Measurements from ENCODE around the gene CCNA2.

DNA sequence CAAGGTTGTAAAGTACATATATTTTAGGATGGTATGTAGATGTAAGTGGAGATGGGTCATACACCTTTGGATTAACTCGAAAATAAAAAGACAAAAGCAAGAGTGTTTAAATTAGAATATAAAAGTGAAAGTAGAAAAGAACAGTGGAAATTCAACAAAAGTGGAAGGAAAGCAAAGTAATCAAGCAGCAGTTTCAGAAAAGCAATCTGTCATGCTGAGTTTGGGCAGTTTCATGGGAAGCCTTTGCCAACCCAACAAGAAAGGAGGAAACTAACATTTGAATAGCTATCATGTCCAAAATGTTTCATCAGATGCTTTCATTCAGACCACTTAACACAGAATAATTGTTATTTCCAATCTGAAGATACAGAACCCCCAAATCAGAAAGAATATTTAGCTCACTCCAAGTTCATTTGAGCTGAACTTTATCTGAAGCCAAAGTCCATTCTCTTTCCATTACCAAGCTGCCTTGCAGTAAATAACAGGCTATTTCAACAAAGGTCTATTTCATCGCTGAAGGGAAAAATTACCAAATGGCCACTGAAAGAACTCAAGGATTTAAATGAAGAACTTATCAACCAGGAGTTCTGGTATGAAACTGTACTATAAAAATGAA lies 24.4 kb downstream of the CCNA2 start:
- TF ChIP-seq, protein P1, sequence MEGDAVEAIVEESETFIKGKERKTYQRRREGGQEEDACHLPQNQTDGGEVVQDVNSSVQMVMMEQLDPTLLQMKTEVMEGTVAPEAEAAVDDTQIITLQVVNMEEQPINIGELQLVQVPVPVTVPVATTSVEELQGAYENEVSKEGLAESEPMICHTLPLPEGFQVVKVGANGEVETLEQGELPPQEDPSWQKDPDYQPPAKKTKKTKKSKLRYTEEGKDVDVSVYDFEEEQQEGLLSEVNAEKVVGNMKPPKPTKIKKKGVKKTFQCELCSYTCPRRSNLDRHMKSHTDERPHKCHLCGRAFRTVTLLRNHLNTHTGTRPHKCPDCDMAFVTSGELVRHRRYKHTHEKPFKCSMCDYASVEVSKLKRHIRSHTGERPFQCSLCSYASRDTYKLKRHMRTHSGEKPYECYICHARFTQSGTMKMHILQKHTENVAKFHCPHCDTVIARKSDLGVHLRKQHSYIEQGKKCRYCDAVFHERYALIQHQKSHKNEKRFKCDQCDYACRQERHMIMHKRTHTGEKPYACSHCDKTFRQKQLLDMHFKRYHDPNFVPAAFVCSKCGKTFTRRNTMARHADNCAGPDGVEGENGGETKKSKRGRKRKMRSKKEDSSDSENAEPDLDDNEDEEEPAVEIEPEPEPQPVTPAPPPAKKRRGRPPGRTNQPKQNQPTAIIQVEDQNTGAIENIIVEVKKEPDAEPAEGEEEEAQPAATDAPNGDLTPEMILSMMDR (conservative IDR thresholded peaks at IDR 0.05; ENCODE audit: low read depth, low read length): no peak
- no peak for TF ChIP-seq EZH2 (IDR thresholded peaks at IDR 0.05; ENCODE audit: borderline replicate concordance, low read depth, low read length, poor library complexity, severe bottlenecking)

Data from A673 (cell line).